ENCODE measurements around the gene FGFBP1.

FGFBP1 gene

DNA sequence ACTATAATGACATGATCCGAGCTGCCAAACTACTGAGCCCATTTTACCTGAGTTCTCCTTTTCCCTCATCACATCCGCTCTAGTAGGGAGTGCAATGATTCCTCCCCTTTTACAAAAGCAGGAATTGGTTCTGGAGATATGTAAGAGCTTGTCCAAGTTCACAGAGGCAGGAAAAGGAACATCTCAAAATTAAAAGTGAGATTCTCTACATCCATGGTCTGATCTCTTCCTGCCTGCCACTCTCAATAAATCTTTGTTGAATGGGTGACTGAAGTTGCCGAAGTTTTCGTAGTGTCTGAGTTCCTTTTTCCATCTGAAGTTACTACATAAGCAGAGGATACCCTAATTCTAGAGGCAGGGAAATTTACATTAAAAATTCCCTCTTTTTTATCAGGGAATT, at the start of gene FGFBP1:
FGFBP1 (minus strand) TSS at position 101 of the 400 bp plus-strand sequence. CDS start 2,108 bp downstream, outside the sequence.
- DNase-seq: no peak

DNA sequence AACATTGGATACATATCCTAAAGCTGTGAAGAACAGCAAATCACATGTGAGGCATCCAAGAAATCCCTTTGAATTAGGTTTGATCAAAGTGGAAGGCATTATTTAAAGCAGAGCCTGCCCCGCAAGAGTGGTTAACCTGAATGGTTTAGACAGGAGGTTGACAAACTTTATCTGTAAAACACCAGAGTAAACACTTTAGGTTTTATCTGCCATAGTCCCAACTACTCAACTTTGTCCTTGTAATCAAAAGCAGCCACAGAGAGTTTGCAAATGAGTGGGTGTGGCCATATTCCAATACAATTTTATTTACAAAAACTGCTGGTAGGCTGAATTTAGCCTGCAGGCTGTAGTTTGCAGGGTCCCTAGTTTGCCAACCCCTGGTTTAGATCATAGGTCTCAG, 49.7 kb upstream of the FGFBP1 start:
- no peak for DNase-seq

GRCh38 chr4:15986907-15987306, 48.4 kb upstream of the FGFBP1 start:
- DNase-seq: no peak

- DNase-seq: no peak
Observed at GRCh38 chr4:15983610-15984009, 45.1 kb upstream of the FGFBP1 start.

DNA sequence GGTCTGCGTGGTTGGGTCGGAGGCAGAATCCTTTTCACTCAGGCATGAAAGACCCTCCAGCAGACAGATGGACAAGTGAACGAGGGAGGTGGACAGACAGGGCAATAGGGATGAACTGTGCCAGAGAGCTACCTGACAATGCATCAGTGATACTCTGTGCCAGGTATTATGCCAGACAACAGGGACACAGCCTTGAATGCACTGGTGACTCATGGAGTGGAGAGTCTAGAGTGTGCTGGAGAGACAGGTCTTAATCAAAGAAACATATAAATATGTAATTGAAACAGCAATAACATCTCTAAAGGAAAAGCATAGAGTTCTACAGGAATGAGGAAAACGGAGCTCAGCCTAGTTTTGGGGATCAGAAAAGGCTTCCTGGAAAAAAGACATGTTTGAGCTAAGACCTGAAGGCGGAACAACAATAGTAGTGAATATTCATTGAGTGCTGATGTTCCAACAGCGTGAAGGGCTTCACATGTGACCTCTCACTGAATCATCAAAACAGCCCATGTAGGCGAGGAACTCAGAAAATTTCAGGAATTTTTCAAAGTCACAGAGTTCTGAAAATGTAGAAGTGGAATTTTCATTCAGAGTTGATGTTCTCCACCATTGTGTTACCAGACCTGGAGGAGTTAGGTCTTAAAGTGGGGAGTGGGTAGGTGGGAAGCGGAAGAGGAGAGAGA, 44.4 kb upstream of the FGFBP1 start:
- DNase-seq: peak; percentile 14

- DNase-seq: no peak
Observed at GRCh38 chr4:15976456-15977447, 38.2 kb upstream of the FGFBP1 start.

GRCh38 chr4:15971068-15971801, 32.7 kb upstream of the FGFBP1 start:
- no peak for DNase-seq

DNA sequence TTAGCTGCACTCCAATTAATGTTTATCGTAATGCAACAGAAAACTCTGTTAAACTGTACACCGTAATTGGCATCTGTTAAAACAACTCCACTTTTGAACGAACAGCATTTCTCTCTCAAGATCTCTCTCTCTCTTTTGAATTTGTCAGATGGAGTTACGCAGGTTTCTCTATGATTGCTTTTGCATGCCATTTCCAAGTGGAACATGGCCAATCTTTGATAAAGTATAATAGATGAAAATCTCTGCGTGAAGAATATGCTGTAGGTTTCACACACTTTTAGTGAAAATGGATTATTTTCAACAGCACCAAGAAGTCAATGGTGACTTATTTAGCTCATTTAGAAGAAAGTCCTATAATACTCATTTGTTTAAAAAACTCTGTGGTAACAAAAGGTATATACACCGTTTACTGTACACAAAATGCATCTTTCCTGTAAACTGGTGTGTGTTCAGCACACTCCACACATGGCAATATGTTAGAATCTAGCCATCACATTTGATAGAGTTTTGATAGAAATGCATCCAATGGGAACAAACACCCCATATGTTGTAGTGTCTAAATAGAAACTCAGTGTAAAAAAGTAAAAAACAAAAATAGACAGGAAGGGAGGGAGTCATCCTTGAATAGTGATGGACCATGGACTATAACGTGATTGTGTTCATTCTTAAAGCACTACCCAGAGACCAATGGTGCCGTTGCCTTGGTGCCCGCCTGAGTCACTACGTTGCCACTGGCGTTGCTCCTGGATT, 30.2 kb upstream of the FGFBP1 start:
- DNase-seq: no peak

GRCh38 chr4:15965325-15965724, 26.8 kb upstream of the FGFBP1 start:
- DNase-seq: no peak

DNA sequence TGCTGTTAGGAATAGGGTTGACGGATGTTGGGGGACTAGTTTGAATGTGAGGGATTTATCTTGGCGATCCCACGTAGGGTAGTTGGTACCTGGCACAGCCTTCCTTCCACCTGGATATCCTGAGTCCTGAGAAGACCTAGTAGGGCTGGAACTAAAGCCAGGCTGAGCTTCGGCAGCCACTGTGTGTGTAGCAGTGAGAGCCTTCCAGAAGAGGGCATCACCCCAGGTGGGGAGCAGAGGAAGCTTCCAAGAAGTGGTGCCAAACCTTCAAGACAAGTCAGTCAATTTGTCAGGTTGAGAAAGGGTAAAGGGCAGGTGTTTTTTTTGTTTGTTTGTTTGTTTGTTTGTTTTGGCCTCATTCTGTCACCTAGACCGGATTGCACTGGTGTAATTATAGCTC, 25.6 kb upstream of the FGFBP1 start:
- no peak for DNase-seq

- DNase-seq: no peak
Observed at GRCh38 chr4:15963576-15963975, 25.0 kb upstream of the FGFBP1 start.

- peak; percentile 60 for DNase-seq
Observed at GRCh38 chr4:15963001-15963451, 24.5 kb upstream of the FGFBP1 start, which contains the start of gene FGFBP2. Gene FGFBP2 (minus strand): TSS chr4:15963175. CDS start chr4:15963129, 46 bp downstream.

- no peak for DNase-seq
Observed at GRCh38 chr4:15961781-15962510, 23.4 kb upstream of the FGFBP1 start.

- DNase-seq: no peak
Observed at GRCh38 chr4:15958562-15958961, 20.0 kb upstream of the FGFBP1 start.

- DNase-seq: peak; percentile 54
Observed at GRCh38 chr4:15956179-15956850, 17.8 kb upstream of the FGFBP1 start.

DNA sequence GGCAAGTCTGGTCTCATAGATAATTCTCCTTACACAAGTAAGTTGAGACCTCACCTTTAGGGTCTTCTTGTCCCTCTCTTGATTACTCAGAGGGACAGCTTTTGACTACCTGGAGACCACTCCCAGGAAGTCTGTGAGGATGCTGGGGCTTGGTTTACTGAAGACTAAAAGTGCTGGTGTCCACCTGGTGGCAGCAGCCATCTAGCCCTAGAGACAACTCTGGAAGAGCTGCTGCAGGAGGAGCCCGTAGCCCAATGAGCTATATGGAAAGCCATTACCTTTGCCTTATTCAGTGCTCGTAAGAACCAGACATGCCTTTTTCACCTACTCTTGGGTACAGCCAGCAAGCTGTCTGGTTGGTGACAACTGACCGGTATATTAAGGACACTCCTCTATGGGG, 17.1 kb upstream of the FGFBP1 start:
- DNase-seq: peak; percentile 8

DNA sequence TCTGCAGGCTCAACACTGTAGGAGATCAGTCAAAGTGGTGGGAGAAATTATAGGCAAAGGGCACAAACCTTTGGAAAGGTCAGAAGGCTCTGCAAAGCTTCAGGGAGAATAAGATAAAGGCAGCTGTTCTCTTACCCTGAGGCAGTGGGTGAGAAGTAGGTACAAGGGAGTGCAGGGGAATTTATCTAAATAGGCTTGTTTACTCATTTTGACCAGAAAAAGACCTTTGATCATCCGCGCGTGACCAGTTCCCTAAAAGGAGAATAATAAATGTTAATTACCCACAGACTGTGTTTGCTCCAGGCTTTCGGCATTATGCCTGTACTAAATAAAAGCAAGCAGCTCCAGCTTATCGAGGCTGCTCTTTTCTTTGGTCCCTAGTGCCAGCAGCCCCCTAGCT, 15.1 kb upstream of the FGFBP1 start:
- no peak for DNase-seq

GRCh38 chr4:15951781-15952180, 13.2 kb upstream of the FGFBP1 start:
- DNase-seq: no peak

- no peak for DNase-seq
Observed at GRCh38 chr4:15948826-15949225, 10.3 kb upstream of the FGFBP1 start.

DNA sequence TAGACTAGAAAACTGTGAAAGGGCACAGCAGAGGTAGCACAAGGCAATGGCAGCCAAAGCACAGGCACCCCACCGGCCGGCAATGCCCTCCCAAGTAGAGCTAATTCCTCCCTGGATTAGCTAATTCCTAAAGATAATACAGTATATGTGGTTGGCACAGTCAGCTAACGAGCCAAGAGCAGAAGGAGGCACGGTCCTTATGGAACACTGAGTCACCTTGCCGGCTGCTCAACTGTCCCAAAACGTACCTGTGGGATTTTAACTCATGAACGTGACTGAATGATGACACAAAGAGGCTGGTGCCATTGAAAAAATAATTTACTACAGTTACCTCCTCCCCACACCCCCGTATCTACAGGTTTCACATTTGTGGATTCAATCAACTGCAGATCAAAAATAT, 9.1 kb upstream of the FGFBP1 start:
- no peak for DNase-seq

GRCh38 chr4:15945516-15945915, 7.0 kb upstream of the FGFBP1 start:
- no peak for DNase-seq

Measured in fibroblast of skin of right quadriceps (primary cell).